ENCODE data around the gene AOX1.
A peak's percentile ranks its signal among the peaks of the same experiment; 100 is the strongest.
"Not testable (repeated sequence)": the region's sequence is repeated elsewhere in the genome, so short reads cannot be mapped to it uniquely, and the experiment has no call there.

Gene AOX1

DNA sequence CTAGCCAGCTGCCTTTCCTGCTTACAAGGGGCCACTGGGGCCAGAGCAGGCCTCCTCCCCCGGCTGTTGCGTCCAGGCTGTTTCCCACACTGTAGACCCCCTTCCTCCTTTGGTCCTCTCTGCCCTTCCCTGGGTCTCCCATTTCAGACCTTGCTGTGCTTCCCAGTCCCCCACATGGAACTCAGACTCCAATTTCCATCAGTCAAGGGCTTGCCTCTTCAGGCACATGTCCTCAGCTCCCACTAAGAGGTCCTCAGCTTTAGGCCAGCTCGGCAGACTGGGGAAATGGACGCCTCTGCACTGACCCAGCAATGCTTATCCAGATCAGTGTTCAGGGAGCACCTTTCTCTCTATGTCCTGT is 127.9 kb downstream of the AOX1 start:
- no peaks in the 10 kb centered on the region for H4K20me1 ChIP-seq (ENCODE audit: control insufficient read depth, insufficient read depth, low read depth, low read length)
- no peak for TF ChIP-seq EZH2phosphoT487 (IDR thresholded peaks at IDR 0.05; ENCODE audit: borderline replicate concordance, low read length)
- TF ChIP-seq, protein P1, sequence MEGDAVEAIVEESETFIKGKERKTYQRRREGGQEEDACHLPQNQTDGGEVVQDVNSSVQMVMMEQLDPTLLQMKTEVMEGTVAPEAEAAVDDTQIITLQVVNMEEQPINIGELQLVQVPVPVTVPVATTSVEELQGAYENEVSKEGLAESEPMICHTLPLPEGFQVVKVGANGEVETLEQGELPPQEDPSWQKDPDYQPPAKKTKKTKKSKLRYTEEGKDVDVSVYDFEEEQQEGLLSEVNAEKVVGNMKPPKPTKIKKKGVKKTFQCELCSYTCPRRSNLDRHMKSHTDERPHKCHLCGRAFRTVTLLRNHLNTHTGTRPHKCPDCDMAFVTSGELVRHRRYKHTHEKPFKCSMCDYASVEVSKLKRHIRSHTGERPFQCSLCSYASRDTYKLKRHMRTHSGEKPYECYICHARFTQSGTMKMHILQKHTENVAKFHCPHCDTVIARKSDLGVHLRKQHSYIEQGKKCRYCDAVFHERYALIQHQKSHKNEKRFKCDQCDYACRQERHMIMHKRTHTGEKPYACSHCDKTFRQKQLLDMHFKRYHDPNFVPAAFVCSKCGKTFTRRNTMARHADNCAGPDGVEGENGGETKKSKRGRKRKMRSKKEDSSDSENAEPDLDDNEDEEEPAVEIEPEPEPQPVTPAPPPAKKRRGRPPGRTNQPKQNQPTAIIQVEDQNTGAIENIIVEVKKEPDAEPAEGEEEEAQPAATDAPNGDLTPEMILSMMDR (IDR thresholded peaks at IDR 0.05; ENCODE audit: low read depth, low read length, poor library complexity, severe bottlenecking): no peak
- peak overlapping the region; percentile 50 for H3K27ac ChIP-seq (ENCODE audit: low read depth, low read length)
- H3K4me1 ChIP-seq (ENCODE audit: control insufficient read depth, low read length): peaks cover 14% of the 10 kb centered on the region
- H3K4me3 ChIP-seq (ENCODE audit: low read length): peak overlapping the region; percentile 51
- H3F3A ChIP-seq (ENCODE audit: control insufficient read depth, insufficient read depth): no peaks in the 10 kb centered on the region
- peaks cover 6% of the 10 kb centered on the region; the same call in 1 of the 2 replicates for H3K27me3 ChIP-seq (ENCODE audit: control insufficient read depth, low read length)
- H3K79me2 ChIP-seq (ENCODE audit: control insufficient read depth, low read length): no peaks in the 10 kb centered on the region
- peak overlapping the region; percentile 61 for H3K4me2 ChIP-seq (ENCODE audit: low read length)
- no peaks in the 10 kb centered on the region for H3K9me3 ChIP-seq (ENCODE audit: control insufficient read depth, insufficient read depth, low read length)
- no peaks in the 10 kb centered on the region for H3K36me3 ChIP-seq (ENCODE audit: control insufficient read depth, low read length)
- H3K9me2 ChIP-seq (replicated peaks; ENCODE audit: control insufficient read depth, low read length): no peaks in the 10 kb centered on the region

DNA sequence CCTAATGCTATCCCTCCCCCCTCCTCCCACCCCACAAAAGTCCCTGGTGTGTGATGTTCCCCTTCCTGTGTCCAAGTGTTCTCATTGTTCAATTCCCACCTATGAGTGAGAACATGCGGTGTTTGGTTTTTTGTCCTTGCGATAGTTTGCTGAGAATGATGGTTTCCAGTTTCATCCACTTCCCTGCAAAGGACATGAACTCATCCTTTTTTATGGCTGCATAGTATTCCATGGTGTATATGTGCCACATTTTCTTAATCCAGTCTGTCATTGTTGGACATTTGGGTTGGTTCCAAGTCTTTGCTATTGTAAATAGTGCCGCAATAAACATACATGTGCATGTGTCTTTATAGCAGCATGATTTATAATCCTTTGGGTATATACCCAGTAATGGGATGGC is 129.2 kb downstream of the AOX1 start:
- not testable (repeated sequence) for H3K9me2 ChIP-seq (replicated peaks; ENCODE audit: control insufficient read depth, low read length); H3K36me3 ChIP-seq (ENCODE audit: control insufficient read depth, low read length)

DNA sequence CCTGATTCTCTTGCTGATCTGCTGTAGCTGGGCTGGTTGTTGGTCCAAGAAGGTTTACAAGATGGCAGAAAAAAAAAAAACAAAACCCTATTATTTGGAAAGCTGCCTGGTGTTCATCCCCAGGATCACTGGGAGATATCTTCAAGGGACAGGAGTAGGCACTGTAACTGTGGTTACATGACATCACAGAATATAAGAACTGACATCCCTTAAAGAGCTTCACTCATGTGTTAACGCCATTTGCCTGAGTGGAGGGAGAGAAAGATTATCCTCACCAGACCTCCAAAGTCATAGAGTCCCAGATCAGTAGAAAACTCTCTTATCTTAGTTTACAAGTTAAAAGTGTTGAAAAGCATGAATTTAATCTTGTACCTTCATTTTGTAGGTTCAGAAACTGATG is 130.6 kb downstream of the AOX1 start:
- H4K20me1 ChIP-seq (ENCODE audit: control insufficient read depth, insufficient read depth, low read depth, low read length): no peaks in the 10 kb centered on the region
- H3K36me3 ChIP-seq (ENCODE audit: control insufficient read depth, low read length): no peaks in the 10 kb centered on the region
- H3K79me2 ChIP-seq (ENCODE audit: control insufficient read depth, low read length): no peaks in the 10 kb centered on the region
- no peaks in the 10 kb centered on the region for H3F3A ChIP-seq (ENCODE audit: control insufficient read depth, insufficient read depth)
- H3K27ac ChIP-seq (ENCODE audit: low read depth, low read length): no peak overlapping the region
- TF ChIP-seq, protein P1 (IDR thresholded peaks at IDR 0.05; ENCODE audit: low read depth, low read length, poor library complexity, severe bottlenecking): no peak
- TF ChIP-seq EZH2phosphoT487 (IDR thresholded peaks at IDR 0.05; ENCODE audit: borderline replicate concordance, low read length): no peak
- H3K4me1 ChIP-seq (ENCODE audit: control insufficient read depth, low read length): peaks cover 14% of the 10 kb centered on the region
- peaks cover 20% of the 10 kb centered on the region for H3K27me3 ChIP-seq (ENCODE audit: control insufficient read depth, low read length)
- no peaks in the 10 kb centered on the region for H3K9me2 ChIP-seq (replicated peaks; ENCODE audit: control insufficient read depth, low read length)
- H3K9me3 ChIP-seq (ENCODE audit: control insufficient read depth, insufficient read depth, low read length): no peaks in the 10 kb centered on the region
- H3K4me2 ChIP-seq (ENCODE audit: low read length): no peak overlapping the region
- H3K4me3 ChIP-seq (ENCODE audit: low read length): no peak overlapping the region

More for the DNA sequence above, 129.2 kb downstream of the AOX1 start:
- not testable (repeated sequence) for H3K9me3 ChIP-seq (ENCODE audit: control insufficient read depth, insufficient read depth, low read length); H4K20me1 ChIP-seq (ENCODE audit: control insufficient read depth, insufficient read depth, low read depth, low read length); H3K79me2 ChIP-seq (ENCODE audit: control insufficient read depth, low read length); H3K27ac ChIP-seq (ENCODE audit: low read depth, low read length); H3F3A ChIP-seq (ENCODE audit: control insufficient read depth, insufficient read depth); H3K4me3 ChIP-seq (ENCODE audit: low read length); H3K4me2 ChIP-seq (ENCODE audit: low read length)
- Histone ChIP-seq H3K27me3 (ENCODE audit: control insufficient read depth, low read length) (peaks cover 14% of the 10 kb centered on the region), H3K4me1 (ENCODE audit: control insufficient read depth, low read length) (peaks cover 14% of the 10 kb centered on the region)
